NCI-H1092 (cell line): ENCODE data around the gene PAK5.

Source experiments
- DNase-seq: peaks from one replicate; lab custom pipeline; 2025; lab: John Stamatoyannopoulos, UW

PAK5 gene

GRCh38 chr20:9789131-9789530 is 49.7 kb downstream of the PAK5 start:
- DNase-seq: no peak

GRCh38 chr20:9775176-9775575 is 63.7 kb downstream of the PAK5 start:
- DNase-seq: no peak

- no peak for DNase-seq
These were observed 68.9 kb downstream of the PAK5 start for GRCh38 chr20:9769954-9770353.

- no peak for DNase-seq
These were observed 77.4 kb downstream of the PAK5 start for GRCh38 chr20:9761476-9761875.

GRCh38 chr20:9759392-9759791 is 79.5 kb downstream of the PAK5 start:
- no peak for DNase-seq

DNA sequence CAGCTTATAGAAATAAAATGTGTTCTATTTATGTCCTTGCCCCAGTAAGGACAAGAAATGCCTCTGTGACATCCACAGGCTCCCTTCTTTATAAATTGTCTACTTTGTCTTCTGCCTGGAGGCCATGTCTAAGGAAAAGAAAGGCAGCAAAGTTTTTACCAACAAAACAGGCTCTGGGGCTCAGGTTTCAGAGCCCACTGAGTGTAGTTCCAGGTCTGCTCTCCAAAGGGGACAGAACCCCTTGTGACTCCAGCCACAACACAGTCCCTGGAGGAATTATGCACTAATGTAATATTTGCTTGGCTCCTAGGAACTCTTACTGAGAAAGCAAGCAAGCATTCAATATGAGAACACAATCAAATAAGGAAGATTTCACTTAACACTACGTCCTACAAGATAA is 80.1 kb downstream of the PAK5 start:
- no peak for DNase-seq

GRCh38 chr20:9756660-9757059 is 82.2 kb downstream of the PAK5 start:
- DNase-seq: no peak

DNA sequence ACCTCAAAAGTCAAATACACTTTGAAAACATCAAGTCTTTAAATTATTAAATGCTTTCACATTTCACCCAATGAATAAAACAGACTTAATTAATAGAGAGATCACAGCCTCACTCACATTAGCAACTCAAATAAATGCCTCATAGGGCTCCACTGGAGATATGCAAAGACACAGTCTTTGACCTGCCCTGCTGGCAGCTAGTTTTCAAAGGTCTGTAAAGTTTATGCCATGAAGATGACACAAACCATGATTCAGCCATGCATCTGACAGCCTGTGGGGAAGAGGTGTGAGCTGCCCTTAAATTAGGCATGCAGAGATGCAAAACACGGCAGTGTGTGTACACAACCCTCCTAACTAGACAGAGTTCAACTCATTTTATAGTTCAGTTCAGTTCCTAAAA is 83.6 kb downstream of the PAK5 start:
- DNase-seq: no peak

DNA sequence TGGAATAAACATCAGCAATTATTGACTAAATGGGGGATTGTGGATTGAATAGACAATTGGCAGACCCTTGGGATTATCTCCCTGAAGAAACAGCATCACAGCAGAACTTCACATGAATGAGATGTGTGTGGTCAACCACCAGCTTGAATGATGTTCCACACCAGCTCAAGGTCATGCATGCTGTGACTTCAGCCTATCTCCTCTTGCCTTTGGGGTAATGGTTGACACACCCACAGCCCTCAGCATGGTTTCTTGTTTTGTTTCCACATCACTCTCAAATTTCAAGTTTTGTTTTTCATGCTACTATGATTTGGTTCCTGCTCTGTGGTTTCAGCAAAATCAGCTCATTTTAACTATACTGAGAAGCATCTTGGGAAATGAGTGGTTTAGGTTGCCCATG is 94.3 kb downstream of the PAK5 start:
- no peak for DNase-seq

DNA sequence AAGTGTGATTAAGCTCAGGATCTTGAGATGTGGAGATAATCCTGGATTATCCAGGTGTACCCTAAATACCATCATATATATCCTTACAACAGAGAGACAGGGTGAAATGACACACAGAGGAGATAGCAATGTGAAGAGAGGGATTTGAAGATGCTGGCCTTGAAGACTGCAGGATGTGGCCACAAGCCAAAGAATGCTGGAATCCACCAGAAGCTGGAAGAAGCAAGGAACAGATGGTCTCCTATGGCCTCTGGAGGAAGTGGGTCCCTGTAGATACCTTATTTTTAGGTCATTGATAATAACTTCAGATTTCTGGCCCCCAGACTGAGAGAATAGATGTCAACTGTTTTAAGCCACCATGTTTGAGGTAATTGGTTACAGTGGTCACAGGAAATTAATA is 95.0 kb downstream of the PAK5 start:
- no peak for DNase-seq

DNA sequence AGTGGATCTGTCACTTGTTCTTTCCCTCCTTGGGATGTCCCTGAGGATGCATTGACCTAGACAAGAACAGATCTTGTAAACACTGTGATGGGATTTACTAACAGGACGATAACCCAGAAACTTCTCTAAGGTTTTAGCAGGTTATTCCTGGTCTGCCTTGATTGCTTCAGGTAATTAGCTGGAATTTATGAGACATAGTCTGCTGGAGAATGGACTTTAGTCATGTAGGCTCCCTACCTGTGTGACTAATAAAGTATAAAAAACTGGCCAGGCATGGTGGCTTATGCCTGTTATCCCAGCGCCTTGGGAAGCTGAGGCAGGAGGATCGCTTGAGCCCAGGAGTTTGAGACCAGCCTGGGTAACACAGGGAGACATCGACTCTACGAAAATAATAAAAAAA is 96.1 kb downstream of the PAK5 start:
- DNase-seq: no peak

- DNase-seq: no peak
These were observed 96.9 kb downstream of the PAK5 start for GRCh38 chr20:9741996-9742395.

- no peak for DNase-seq
These were observed 98.4 kb downstream of the PAK5 start for GRCh38 chr20:9740486-9740885.

GRCh38 chr20:9739991-9740390 is 98.9 kb downstream of the PAK5 start:
- no peak for DNase-seq

GRCh38 chr20:9736373-9736772 is 102.5 kb downstream of the PAK5 start:
- DNase-seq: no peak

- no peak for DNase-seq
These were observed 115.2 kb downstream of the PAK5 start for GRCh38 chr20:9723501-9724202.

- no peak for DNase-seq
These were observed 127.0 kb downstream of the PAK5 start for GRCh38 chr20:9711872-9712271.

GRCh38 chr20:9710685-9711084 is 128.2 kb downstream of the PAK5 start:
- no peak for DNase-seq

DNA sequence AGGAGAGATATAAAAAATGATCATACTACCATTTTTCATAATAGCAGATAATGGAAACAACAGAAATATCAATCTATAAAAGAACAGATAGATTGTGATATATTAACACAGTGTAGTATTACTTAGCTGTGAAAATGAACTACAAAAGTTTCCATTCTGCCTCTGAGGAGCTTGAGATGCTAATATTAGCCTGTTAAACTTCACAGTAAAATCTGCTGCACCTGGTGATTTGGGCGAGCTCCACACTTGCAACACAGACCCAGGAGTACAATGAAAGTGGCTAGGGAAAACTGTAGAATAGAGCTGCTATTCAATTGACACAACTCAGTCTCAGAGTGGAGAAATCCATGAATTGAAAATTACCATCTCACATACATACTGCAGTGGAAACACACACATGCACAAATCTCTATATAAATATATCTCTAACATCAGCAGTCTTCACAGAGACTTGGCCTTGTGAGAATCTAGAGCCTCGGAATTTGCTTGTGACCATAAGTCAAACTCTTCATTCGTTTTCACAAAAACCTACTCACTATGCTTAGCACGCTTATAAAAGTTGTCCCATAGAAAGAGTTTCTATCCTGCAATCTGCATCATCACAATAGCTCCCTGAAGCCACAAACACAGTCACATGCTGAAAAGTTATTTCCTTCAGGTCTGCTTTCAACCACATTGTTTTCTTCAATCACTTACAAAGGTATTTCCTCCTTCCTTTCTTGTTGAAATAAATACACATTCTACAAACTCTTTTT is 133.0 kb downstream of the PAK5 start:
- DNase-seq: no peak

DNA sequence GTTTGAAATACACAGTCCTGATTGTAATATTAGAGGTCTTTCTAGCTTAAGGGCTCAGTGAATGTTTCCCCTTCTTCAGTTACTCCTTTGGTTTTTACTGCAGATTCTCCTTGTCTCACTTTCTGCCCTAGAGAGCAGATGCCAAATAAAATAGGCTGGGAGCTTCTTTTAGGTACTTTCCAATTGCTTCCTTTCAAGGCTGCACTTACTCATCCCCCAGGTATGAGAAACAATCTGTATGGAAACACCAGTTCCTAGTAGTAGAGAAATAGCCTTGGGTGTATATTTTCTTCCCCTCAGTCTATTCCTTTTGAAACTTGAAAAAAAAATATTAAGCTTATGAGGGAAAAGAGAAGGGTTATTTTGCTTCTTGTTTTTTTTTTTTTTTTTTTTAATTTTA is 139.7 kb downstream of the PAK5 start:
- DNase-seq: no peak

DNA sequence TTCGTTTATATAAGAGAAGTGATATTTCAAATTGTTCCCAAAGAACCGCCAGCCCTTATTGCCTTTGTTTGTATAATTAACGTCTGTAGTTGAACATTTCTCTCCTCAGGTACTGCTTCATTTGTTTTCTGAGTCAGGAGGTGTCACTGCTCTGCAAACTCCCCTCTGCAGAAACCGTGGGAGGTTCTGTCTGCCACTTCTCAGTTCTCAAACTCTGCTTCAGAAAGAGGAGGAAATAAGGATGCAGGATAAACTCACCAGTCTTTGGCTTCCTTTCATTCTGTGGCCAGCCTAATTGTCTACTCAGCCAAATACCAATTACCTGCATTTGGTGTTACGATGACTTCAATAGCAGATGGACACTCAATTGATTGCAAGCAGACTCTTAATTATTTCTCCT is 149.8 kb downstream of the PAK5 start:
- no peak for DNase-seq

DNA sequence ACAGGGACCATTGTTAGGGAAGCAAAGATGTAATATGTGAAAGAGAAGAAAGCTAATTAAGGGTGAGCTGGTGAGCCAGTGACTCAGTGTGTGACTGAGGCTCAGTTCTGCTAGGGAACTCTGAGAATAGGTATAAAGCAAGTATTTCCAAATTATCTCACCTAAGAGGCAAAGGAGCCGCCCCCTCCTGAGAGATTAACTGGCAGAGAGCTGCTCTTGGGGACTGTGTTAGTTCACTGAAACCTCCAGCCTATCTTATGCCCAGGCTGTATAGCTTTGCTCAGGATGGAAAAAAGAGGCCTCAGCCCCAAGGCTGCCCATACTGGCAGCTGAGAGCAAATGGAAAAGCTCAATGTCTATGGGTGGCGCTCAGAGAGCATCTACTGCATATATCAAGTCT is 152.0 kb downstream of the PAK5 start:
- DNase-seq: no peak

GRCh38 chr20:9686455-9686854 is 152.4 kb downstream of the PAK5 start:
- DNase-seq: no peak

DNA sequence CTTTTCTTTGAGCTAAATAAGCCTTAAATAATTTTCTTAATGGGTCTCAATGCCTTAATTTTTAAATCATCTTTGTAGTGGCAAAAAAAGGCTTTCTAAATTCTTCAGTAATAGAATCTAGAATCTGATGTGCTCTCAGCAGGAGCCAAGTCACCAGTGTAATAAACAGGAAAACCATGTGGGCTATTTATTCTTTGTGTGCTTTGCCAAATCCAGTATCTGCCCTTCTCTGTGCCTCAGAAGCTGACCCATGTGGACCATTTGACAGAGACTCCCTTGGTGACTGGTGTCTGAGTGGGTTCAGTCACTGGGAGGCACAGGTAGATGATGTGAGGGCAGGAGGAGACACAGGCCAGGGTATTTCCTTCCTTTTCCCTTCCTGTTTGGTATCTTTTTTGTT is 152.9 kb downstream of the PAK5 start:
- no peak for DNase-seq
